PFSK-1 (cell line): ENCODE results near the gene DHFR2.

Experiments used
- POLR2AphosphoS5 ChIP-seq: IDR thresholded peaks from 2 replicates; pipeline ENCODE4 v1.6.1; 2012; ENCODE audit warnings: low read depth, mild to moderate bottlenecking, control low read depth, low read length, moderate library complexity
- REST ChIP-seq, 2 experiments: IDR thresholded peaks; 2 replicates each; pipeline versions ENCODE4 v1.6.1 to v1.8.0; 2011 to 2012; ENCODE audit warnings: low read depth in 2 of 2, low read length in 2 of 2, control low read depth in 1 of 2, inconsistent platforms in 1 of 2, mild to moderate bottlenecking in 1 of 2, moderate library complexity in 1 of 2; ENCODE audit not compliant: insufficient read depth in 1 of 2
- SIN3A ChIP-seq: IDR thresholded peaks from 2 replicates; pipeline ENCODE4 v1.6.1; 2012; ENCODE audit warnings: mild to moderate bottlenecking, low read length, moderate library complexity, borderline replicate concordance; ENCODE audit not compliant: insufficient read depth
- TAF1 ChIP-seq: IDR thresholded peaks from 2 replicates; pipeline ENCODE4 v1.6.1; 2012; ENCODE audit warnings: low read length, control low read depth, borderline replicate concordance; ENCODE audit not compliant: insufficient read depth

GRCh38 chr3:94083261-94083660 lies 20.5 kb upstream of the DHFR2 start:
- TF ChIP-seq POLR2AphosphoS5: no peak
- TF ChIP-seq REST (IDR thresholded peaks at IDR 0.05; ENCODE audit: insufficient read depth in 1 of 2, low read depth in 2 of 2, low read length in 2 of 2): no peak
- no peak for TF ChIP-seq TAF1
- no peak for TF ChIP-seq SIN3A
